BJ (cell line): Measurements from ENCODE around the gene PRR35. TPM values are rescaled to one million over a fixed set of nuclear protein-coding genes. Genes with fewer than 3 reads are reported as not detected.

Experiments used
- CTCF ChIA-PET: fragments of 350-600 bp; formaldehyde crosslinking; extraction: SDS; loops from one replicate; lab custom pipeline; 2021; ENCODE audit warnings: antibody characterized with exemption, inconsistent platforms; lab: Yijun Ruan, JAX
- POLR2A ChIA-PET: fragments of 300-600 bp; sonication (Branson Sonifier 250); formaldehyde crosslinking; extraction: SDS; loops from one replicate; lab custom pipeline; 2021; ENCODE audit warnings: antibody characterized with exemption; lab: Charles Lee
- DNase-seq: peaks from one replicate; pipeline ENCODE4 v3.0.0-alpha.2; 2011; ENCODE audit warnings: low read depth
- H3K27me3 ChIP-seq: 2 replicates; pipeline ENCODE4 v1.6.0; 2011; ENCODE audit warnings: low read length; ENCODE audit not compliant: control insufficient read depth, insufficient read depth
- H3K36me3 ChIP-seq: 2 replicates; pipeline ENCODE4 v1.5.1; 2011; ENCODE audit warnings: low read length; ENCODE audit not compliant: control insufficient read depth, insufficient read depth
- H3K4me3 ChIP-seq: 2 replicates; pipeline ENCODE4 v1.5.1; 2011; ENCODE audit warnings: low read depth, mild to moderate bottlenecking, control low read depth, low read length
- polyA plus RNA-seq: library from polyadenylated mRNA; depleted of rRNA; stranded (reverse); fragments of >200 nt; gene quantifications from 2 replicates; pipeline ENCODE4 v1.2.3, GENCODE V29; 2011
- TF ChIP-seq, protein P1 (sequence below): IDR thresholded peaks from 2 replicates; pipeline ENCODE4 v1.5.1; 2011; ENCODE audit warnings: low read depth, mild to moderate bottlenecking, control low read depth, inconsistent platforms, low read length, moderate library complexity; ENCODE audit not compliant: insufficient read depth

Gene PRR35
- polyA plus RNA-seq, 1 experiment = not detected

DNA sequence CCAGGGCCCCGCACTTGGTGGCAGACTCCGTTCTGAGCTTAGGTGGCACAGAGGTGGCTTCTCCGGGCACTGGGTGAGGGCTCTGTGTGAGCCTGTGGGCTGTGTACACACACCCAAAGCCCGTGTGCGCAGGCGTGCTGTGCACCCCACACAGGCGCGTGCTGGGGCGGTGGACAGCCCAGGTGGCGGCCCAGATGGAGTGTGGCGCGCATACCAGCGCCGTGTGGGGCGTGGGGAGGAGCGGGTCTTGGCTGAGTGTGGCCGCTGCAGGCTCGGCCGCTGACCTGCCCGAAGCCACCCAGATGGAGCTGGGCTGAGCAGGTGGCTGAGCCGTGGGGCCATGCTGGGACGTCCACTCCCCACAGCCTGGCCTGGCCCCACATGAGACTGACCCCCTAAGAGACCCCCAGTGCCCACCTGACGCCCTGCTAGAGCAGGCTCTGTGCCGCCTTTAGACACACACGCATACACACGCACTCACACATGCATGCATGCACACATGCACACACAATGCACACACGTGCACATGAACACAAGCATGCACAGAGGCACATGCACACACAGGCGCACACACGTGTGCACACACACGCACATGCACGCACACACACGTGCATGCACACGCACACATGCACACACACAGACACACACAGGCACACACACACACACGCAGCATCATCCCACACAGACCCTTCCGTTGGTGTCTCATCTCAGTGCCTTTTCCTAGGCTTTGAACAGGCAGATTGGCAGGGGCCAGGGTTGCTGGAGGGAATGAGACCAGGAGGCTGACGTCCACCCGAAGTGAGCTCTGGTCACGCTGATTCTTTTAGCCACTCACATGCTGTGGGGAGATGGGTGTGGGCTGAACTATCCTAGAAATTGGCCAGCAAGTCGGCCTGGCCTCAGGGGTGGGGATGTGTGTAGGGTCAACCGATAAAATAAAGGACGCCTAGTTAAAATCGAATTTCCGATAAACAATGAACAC lies 2.1 kb downstream of the PRR35 start:
- H3K36me3 ChIP-seq = no peaks in the 10 kb centered on the region
- ChIA-PET POLR2A (no interaction called here), CTCF (no interaction called here)
- TF ChIP-seq, protein P1, sequence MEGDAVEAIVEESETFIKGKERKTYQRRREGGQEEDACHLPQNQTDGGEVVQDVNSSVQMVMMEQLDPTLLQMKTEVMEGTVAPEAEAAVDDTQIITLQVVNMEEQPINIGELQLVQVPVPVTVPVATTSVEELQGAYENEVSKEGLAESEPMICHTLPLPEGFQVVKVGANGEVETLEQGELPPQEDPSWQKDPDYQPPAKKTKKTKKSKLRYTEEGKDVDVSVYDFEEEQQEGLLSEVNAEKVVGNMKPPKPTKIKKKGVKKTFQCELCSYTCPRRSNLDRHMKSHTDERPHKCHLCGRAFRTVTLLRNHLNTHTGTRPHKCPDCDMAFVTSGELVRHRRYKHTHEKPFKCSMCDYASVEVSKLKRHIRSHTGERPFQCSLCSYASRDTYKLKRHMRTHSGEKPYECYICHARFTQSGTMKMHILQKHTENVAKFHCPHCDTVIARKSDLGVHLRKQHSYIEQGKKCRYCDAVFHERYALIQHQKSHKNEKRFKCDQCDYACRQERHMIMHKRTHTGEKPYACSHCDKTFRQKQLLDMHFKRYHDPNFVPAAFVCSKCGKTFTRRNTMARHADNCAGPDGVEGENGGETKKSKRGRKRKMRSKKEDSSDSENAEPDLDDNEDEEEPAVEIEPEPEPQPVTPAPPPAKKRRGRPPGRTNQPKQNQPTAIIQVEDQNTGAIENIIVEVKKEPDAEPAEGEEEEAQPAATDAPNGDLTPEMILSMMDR = no peak
- H3K27me3 ChIP-seq = peaks cover 13% of the 10 kb centered on the region
- DNase-seq = no peak
- no peak overlapping the region for H3K4me3 ChIP-seq

DNA sequence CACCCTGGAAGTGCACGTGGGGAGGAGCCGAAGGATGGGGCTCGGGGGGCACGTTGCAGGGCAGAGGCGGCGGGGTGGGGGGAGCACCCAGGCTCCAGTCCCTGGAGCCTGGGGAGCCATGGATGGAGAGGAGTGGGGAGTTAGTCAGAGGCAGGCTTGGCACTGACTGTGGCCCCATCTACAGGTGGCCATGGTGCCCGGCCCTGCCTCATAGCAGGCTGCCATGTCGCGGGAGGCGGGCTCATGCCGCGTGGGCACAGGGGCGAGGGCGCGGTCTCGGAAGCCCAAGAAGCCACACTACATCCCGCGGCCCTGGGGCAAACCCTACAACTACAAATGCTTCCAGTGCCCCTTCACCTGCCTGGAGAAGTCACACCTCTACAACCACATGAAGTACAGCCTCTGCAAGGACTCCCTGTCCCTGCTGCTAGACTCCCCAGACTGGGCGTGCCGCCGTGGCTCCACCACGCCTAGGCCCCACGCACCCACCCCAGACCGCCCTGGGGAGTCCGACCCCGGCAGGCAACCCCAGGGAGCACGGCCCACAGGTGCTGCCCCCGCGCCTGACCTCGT lies 3.0 kb downstream of the PRR35 start:
- DNase-seq = no peak
- no peaks in the 10 kb centered on the region for H3K36me3 ChIP-seq
- ChIA-PET CTCF (no interaction called here), POLR2A (no interaction called here)
- TF ChIP-seq, protein P1 = no peak
- H3K4me3 ChIP-seq = no peak overlapping the region
- H3K27me3 ChIP-seq = peaks cover 13% of the 10 kb centered on the region

- TF ChIP-seq, protein P1 = no peak
- POLR2A ChIA-PET = no interaction called here
- peaks cover 8% of the 10 kb centered on the region for H3K27me3 ChIP-seq
- no peak overlapping the region for H3K4me3 ChIP-seq
- DNase-seq = no peak
- no peaks in the 10 kb centered on the region for H3K36me3 ChIP-seq
- CTCF ChIA-PET = no interaction called here
Observed at GRCh38 chr16:564690-565418, 4.7 kb downstream of the PRR35 start.

DNA sequence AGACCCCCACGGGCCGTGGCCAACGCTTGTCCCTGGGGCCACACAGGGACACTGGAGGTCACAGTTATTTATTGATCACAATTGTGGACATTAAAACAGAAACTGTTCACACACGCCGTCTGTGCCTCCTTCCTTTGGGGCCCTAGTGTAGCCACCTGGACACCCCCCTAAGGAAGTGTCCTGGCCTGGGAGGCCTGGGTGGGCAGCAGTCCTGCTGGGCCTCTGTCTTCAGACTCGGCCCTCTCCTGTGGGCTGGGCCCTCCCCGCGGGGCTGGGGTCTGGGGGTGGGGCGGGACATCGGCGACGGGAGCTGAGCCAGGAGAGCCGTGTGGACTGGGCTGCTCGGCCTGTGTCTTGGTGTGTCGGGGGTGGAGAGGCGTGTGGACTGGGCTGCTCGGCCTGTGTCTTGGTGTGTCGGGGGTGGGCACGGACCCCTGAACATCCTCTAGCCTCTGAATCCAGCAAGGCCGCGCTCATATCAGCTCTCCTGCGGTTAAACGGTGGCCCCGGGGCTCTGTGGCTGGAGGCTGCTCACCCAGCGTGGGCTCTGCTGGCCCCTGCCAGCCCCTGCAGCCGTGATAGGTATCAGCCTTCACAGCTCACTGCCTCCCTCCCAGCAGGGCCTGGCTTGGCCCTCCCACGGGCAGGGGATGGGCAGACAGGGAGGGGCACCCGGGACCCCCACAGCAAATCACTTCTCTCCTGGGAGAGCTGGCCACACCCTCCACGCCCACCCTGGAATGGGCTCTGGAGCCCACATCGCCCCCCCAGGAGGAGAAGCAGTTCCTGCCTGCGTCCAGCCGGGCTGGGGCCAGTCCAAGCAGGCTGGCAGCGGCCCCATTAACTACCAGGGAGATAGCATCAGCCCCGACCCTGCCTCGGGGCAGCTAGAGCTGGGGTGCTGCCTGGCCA lies 5.5 kb downstream of the PRR35 start:
- Histone ChIP-seq H3K4me3 (no peak overlapping the region), H3K27me3 (peaks cover 8% of the 10 kb centered on the region), H3K36me3 (no peaks in the 10 kb centered on the region)
- POLR2A ChIA-PET = no interaction called here
- TF ChIP-seq, protein P1 = no peak
- CTCF ChIA-PET = no interaction called here
- no peak for DNase-seq
